ENCODE data around the gene PLEKHB2.
"Not testable (repeated sequence)": the region's sequence is repeated elsewhere in the genome, so short reads cannot be mapped to it uniquely, and the experiment has no call there.

- TF ChIP-seq EP300, POLR2AphosphoS5, CTCF, POLR2A (IDR thresholded peaks at IDR 0.05): not testable (repeated sequence)
Measured at GRCh38 chr2:131075578-131075977, 29.6 kb upstream of the PLEKHB2 start.
